Hepatocyte (in vitro differentiated cells): ENCODE measurements around the gene CDK5.

Experiments
- CTCF ChIP-seq: fragments of 200-600 bp; sonication (generic); IDR thresholded peaks from 2 replicates; pipeline ENCODE4 v1.5.1; 2016; ENCODE audit warnings: antibody characterized with exemption, mild to moderate bottlenecking; ENCODE audit not compliant: poor library complexity
- EZH2 ChIP-seq: fragments of 200-600 bp; sonication (generic); IDR thresholded peaks from 2 replicates; pipeline ENCODE4 v1.6.1; 2016; ENCODE audit warnings: antibody characterized with exemption, mild to moderate bottlenecking, borderline replicate concordance
- EZH2phosphoT487 ChIP-seq: fragments of 200-600 bp; sonication (generic); IDR thresholded peaks from one replicate; pipeline ENCODE4 v1.6.1; 2018; ENCODE audit warnings: antibody characterized with exemption, mild to moderate bottlenecking, low read depth, moderate library complexity; ENCODE audit not compliant: unreplicated experiment, severe bottlenecking

- TF ChIP-seq CTCF (no peak), EZH2 (no peak), EZH2phosphoT487 (no peak)
Measured at GRCh38 chr7:151039850-151040548, 17.7 kb downstream of the CDK5 start.
